Activated CD4-positive, alpha-beta T cell treated with anti-CD3 and anti-CD28 coated beads, Interleukin-2, amount 10 ng/mL, durations not matched to agents 7 days and 5 days (primary cell): ENCODE results near the gene AK9. TPM values are rescaled to one million over a fixed set of nuclear protein-coding genes. Genes with fewer than 3 reads are reported as not detected.

Experiments used
- CTCF ChIA-PET: fragments of 350-600 bp; sonication (Branson Sonifier 250); formaldehyde crosslinking; loops from one replicate; lab custom pipeline; 2021; ENCODE audit warnings: antibody characterized with exemption; lab: Charles Lee
- POLR2A ChIA-PET: fragments of 350-600 bp; sonication (Branson Sonifier 250); formaldehyde crosslinking; loops from one replicate; lab custom pipeline; 2021; ENCODE audit warnings: antibody characterized with exemption; lab: Charles Lee
- DNase-seq: peaks from one replicate; pipeline ENCODE4 v3.0.0-alpha.2; 2020
- H3K27ac Mint-ChIP-seq: one replicate; pipeline ENCODE4 v1.8.0; 2021; ENCODE audit warnings: mild to moderate bottlenecking, moderate library complexity, mixed read lengths
- H3K27me3 Mint-ChIP-seq: one replicate; pipeline ENCODE4 v1.8.0; 2021; ENCODE audit warnings: mixed read lengths
- H3K36me3 Mint-ChIP-seq: one replicate; pipeline ENCODE4 v1.8.0; 2021; ENCODE audit warnings: low read depth, mixed read lengths
- H3K4me1 Mint-ChIP-seq: one replicate; pipeline ENCODE4 v1.8.0; 2021; ENCODE audit warnings: mixed read lengths
- H3K4me3 Mint-ChIP-seq: one replicate; pipeline ENCODE4 v1.8.0; 2021; ENCODE audit warnings: mild to moderate bottlenecking, moderate library complexity, mixed read lengths
- H3K9me3 Mint-ChIP-seq: one replicate; pipeline ENCODE4 v1.8.0; 2021; ENCODE audit warnings: mixed read lengths
- total RNA-seq, 2 experiments: library from RNA; stranded (reverse); gene quantifications; one replicate each; pipeline ENCODE4 v1.2.3, GENCODE V29; 2021

AK9 gene
- total RNA-seq, 2 experiments from 2014 or later: 3.4 to 5.0 TPM

DNA sequence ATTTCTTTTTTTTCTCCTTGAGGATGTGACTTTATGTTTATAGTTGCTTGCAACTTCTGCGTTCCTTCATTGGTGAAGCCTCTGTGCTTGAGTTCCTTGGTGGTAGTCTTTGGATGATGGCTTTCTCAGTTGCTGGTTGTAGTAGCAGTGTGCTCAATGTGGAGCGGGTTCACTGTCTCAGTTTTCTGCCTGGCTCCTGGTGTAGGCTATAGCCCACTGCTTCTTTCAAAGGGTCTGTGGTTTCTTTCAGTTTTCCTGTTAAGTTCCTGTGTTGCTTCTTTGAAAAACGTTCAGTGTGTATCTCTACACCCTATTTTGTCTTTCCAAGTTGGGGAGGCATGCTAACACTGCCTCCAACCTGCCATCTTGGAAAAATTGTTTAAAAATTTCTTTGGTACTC lies 174.1 kb downstream of the AK9 start:
- H3K9me3 Mint-ChIP-seq: peaks cover 12% of the 10 kb centered on the region

GRCh38 chr6:109515781-109516409 lies 175.1 kb downstream of the AK9 start:
- peak overlapping the region; percentile 78 for H3K27ac Mint-ChIP-seq
- peak; percentile 45 for DNase-seq
- CTCF ChIA-PET: interaction anchor here (0.8 to 1.7 kb wide), 4 partner anchors 10 to 35 kb away, joined by 3 to 12 read pairs (median 3); no protein-coding TSS in a partner anchor
- peaks cover 2% of the 10 kb centered on the region for H3K27me3 Mint-ChIP-seq
- POLR2A ChIA-PET: no interaction called here
- H3K4me1 Mint-ChIP-seq: peaks cover 35% of the 10 kb centered on the region
- H3K9me3 Mint-ChIP-seq: peaks cover 12% of the 10 kb centered on the region
- peaks cover 12% of the 10 kb centered on the region for H3K36me3 Mint-ChIP-seq
- H3K4me3 Mint-ChIP-seq: peak overlapping the region; percentile 45

More for the DNA sequence above, 174.1 kb downstream of the AK9 start:
- Mint-ChIP-seq H3K4me1 (peaks cover 35% of the 10 kb centered on the region), H3K36me3 (peaks cover 12% of the 10 kb centered on the region), H3K4me3 (peak overlapping the region; percentile 28), H3K27me3 (peaks cover 2% of the 10 kb centered on the region), H3K27ac (peak overlapping the region; percentile 78)
- DNase-seq: no peak
- POLR2A ChIA-PET: no interaction called here
- CTCF ChIA-PET: no interaction called here

DNA sequence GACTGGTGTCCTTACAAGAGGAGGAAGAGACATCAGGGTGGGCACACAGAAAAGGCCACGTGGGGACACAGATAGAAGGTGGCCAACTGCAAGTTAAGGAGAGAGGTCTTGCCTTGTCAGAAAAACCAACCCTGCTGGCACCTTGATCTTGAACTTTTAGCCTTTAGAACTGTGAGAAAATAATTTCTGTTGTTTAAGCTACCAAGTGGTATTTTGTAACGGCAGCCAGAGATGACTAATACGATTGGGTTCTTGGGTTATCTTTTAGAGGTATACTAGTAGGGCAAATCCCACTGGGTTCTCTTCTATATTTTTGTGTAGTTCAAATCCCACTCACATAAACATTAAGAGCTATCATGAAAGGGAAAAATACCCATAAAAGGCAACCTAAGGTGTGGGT lies 176.1 kb downstream of the AK9 start:
- Mint-ChIP-seq H3K4me1 (peaks cover 35% of the 10 kb centered on the region), H3K36me3 (peaks cover 12% of the 10 kb centered on the region), H3K27me3 (no peaks in the 10 kb centered on the region), H3K4me3 (no peak overlapping the region), H3K27ac (peak overlapping the region; percentile 31), H3K9me3 (peaks cover 14% of the 10 kb centered on the region)
- no peak for DNase-seq
- ChIA-PET CTCF (interaction anchor here (1.4 to 1.7 kb wide), 2 partner anchors 9 to 34 kb away, joined by 3 to 12 read pairs; no protein-coding TSS in a partner anchor), POLR2A (no interaction called here)

- Mint-ChIP-seq H3K4me1 (peaks cover 35% of the 10 kb centered on the region), H3K27ac (no peak overlapping the region), H3K9me3 (peaks cover 14% of the 10 kb centered on the region), H3K27me3 (no peaks in the 10 kb centered on the region), H3K4me3 (no peak overlapping the region), H3K36me3 (peaks cover 12% of the 10 kb centered on the region)
- no peak for DNase-seq
- CTCF ChIA-PET: no interaction called here
- POLR2A ChIA-PET: no interaction called here
These were observed 177.4 kb downstream of the AK9 start for GRCh38 chr6:109513571-109514071.

- Mint-ChIP-seq H3K9me3 (peaks cover 14% of the 10 kb centered on the region), H3K36me3 (peaks cover 12% of the 10 kb centered on the region), H3K4me1 (peaks cover 32% of the 10 kb centered on the region), H3K27ac (no peak overlapping the region), H3K4me3 (no peak overlapping the region), H3K27me3 (no peaks in the 10 kb centered on the region)
- ChIA-PET CTCF (interaction anchor here (0.7 kb wide), 1 partner anchor 16 kb away, joined by 3 read pairs; no protein-coding TSS in a partner anchor), POLR2A (no interaction called here)
- DNase-seq: no peak
These were observed 178.7 kb downstream of the AK9 start for GRCh38 chr6:109512271-109512817.

DNA sequence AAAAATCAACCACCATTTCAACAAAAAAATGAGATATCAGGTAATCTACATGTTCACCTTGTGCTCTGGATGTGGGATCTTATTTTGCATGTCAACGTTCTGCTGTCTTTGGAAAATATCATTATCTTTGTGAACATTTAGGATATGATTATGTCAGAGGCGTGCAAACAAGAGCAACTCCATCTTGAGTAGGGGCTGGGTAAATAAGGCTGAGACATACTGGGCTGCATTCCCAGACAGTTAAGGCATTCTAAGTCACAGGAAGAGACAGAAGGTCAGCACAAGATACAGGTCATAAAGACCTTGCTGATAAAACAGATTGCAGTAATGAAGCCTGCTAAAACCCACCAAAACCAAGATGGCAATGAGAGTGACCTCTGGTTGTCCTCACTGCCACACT lies 179.2 kb downstream of the AK9 start:
- H3K36me3 Mint-ChIP-seq: peaks cover 12% of the 10 kb centered on the region
- H3K4me3 Mint-ChIP-seq: no peak overlapping the region
- ChIA-PET POLR2A (no interaction called here), CTCF (interaction anchor here (0.7 kb wide), 2 partner anchors 15 to 185 kb away, joined by 3 read pairs; no protein-coding TSS in a partner anchor)
- no peak for DNase-seq
- H3K27me3 Mint-ChIP-seq: peaks cover under 1% of the 10 kb centered on the region
- H3K9me3 Mint-ChIP-seq: peaks cover 14% of the 10 kb centered on the region
- no peak overlapping the region for H3K27ac Mint-ChIP-seq
- H3K4me1 Mint-ChIP-seq: peaks cover 26% of the 10 kb centered on the region

DNA sequence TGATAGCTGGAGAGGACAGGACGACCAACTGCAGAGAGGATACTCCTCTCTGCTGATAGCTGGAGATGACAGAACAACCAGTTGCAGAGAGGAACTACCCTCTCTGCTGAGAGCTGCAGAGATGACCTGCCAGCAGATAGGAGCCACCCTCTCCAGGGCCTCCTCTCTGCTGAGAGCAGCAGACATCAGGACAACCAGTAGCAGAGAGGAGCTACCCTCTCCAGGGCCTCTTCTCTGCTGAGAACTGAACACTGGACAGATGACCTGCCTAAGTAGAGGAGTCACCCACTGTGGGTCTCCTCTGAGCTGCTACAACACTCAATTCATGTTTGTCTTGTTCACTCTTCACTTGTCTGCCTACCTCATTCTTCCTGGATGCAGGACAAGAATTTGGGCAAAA lies 180.6 kb downstream of the AK9 start:
- Mint-ChIP-seq H3K27ac (no peak overlapping the region), H3K36me3 (peaks cover 10% of the 10 kb centered on the region), H3K4me1 (peaks cover 12% of the 10 kb centered on the region), H3K4me3 (no peak overlapping the region), H3K9me3 (peaks cover 12% of the 10 kb centered on the region), H3K27me3 (peaks cover 2% of the 10 kb centered on the region)
- POLR2A ChIA-PET: no interaction called here
- CTCF ChIA-PET: interaction anchor here (0.7 to 1.2 kb wide), 3 partner anchors 67 to 969 kb away, joined by 3 to 5 read pairs (median 3); no protein-coding TSS in a partner anchor
- no peak for DNase-seq

GRCh38 chr6:109508166-109508860 lies 182.7 kb downstream of the AK9 start:
- no peak overlapping the region for H3K27ac Mint-ChIP-seq
- H3K36me3 Mint-ChIP-seq: no peaks in the 10 kb centered on the region
- ChIA-PET CTCF (interaction anchor here (0.7 to 2.4 kb wide), 5 partner anchors 10 to 23 kb away, joined by 3 to 11 read pairs (median 4); no protein-coding TSS in a partner anchor), POLR2A (no interaction called here)
- peaks cover 2% of the 10 kb centered on the region for H3K27me3 Mint-ChIP-seq
- peaks cover 2% of the 10 kb centered on the region for H3K9me3 Mint-ChIP-seq
- H3K4me1 Mint-ChIP-seq: no peaks in the 10 kb centered on the region
- no peak overlapping the region for H3K4me3 Mint-ChIP-seq
- no peak for DNase-seq

- H3K4me1 Mint-ChIP-seq: no peaks in the 10 kb centered on the region
- POLR2A ChIA-PET: no interaction called here
- no peak overlapping the region for H3K4me3 Mint-ChIP-seq
- no peak overlapping the region for H3K27ac Mint-ChIP-seq
- H3K36me3 Mint-ChIP-seq: no peaks in the 10 kb centered on the region
- DNase-seq: no peak
- CTCF ChIA-PET: interaction anchor here (0.7 to 2.9 kb wide), 6 partner anchors 8 to 107 kb away, joined by 3 to 12 read pairs (median 6); no protein-coding TSS in a partner anchor
- peaks cover 2% of the 10 kb centered on the region for H3K9me3 Mint-ChIP-seq
- H3K27me3 Mint-ChIP-seq: peaks cover 2% of the 10 kb centered on the region
These were observed 183.4 kb downstream of the AK9 start for GRCh38 chr6:109507490-109508072.

DNA sequence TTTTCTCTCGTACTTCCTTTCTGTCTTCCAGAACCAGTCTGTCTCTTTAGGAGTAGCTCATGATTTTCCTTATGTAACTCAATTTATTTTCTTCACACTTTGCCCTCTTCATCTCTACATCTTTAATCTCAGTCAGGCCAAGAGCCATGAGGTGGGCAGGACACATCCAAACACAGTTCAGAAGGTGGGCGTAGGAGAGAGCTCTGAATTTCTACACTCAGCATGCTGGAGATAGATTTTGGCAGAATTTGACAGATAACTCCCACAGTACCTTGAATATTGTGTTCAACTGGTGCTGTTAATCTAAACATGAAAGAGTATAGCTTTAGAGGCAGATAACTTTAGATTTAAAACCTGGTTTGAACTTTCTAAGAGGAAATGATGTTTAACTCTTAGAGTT lies 184.2 kb downstream of the AK9 start:
- peaks cover 2% of the 10 kb centered on the region for H3K27me3 Mint-ChIP-seq
- no peak for DNase-seq
- ChIA-PET POLR2A (no interaction called here), CTCF (interaction anchor here (0.8 to 2.9 kb wide), 4 partner anchors 9 to 15 kb away, joined by 6 to 12 read pairs (median 9); no protein-coding TSS in a partner anchor)
- H3K4me1 Mint-ChIP-seq: no peaks in the 10 kb centered on the region
- no peaks in the 10 kb centered on the region for H3K36me3 Mint-ChIP-seq
- no peak overlapping the region for H3K27ac Mint-ChIP-seq
- H3K9me3 Mint-ChIP-seq: peaks cover 2% of the 10 kb centered on the region
- no peak overlapping the region for H3K4me3 Mint-ChIP-seq

GRCh38 chr6:109506314-109506713 lies 184.7 kb downstream of the AK9 start:
- POLR2A ChIA-PET: no interaction called here
- H3K9me3 Mint-ChIP-seq: peaks cover 2% of the 10 kb centered on the region

More at GRCh38 chr6:109506314-109506713, 184.7 kb downstream of the AK9 start:
- no peaks in the 10 kb centered on the region for H3K36me3 Mint-ChIP-seq
- CTCF ChIA-PET: interaction anchor here (0.5 to 2.9 kb wide), 5 partner anchors 9 to 370 kb away, joined by 3 to 12 read pairs (median 7); no protein-coding TSS in a partner anchor
- H3K27ac Mint-ChIP-seq: no peak overlapping the region
- H3K27me3 Mint-ChIP-seq: peaks cover 2% of the 10 kb centered on the region
- H3K4me3 Mint-ChIP-seq: no peak overlapping the region
- DNase-seq: no peak
- H3K4me1 Mint-ChIP-seq: no peaks in the 10 kb centered on the region
